GM19438 (cell line): Measurements from ENCODE around the gene PRKCH.

ENCODE experiments used
- ATAC-seq: cut with Tn5 transposase; IDR thresholded peaks from one replicate; pipeline ENCODE4 v1.9.1; 2021; ENCODE audit warnings: low read depth; ENCODE audit not compliant: unreplicated experiment

The PRKCH gene

DNA sequence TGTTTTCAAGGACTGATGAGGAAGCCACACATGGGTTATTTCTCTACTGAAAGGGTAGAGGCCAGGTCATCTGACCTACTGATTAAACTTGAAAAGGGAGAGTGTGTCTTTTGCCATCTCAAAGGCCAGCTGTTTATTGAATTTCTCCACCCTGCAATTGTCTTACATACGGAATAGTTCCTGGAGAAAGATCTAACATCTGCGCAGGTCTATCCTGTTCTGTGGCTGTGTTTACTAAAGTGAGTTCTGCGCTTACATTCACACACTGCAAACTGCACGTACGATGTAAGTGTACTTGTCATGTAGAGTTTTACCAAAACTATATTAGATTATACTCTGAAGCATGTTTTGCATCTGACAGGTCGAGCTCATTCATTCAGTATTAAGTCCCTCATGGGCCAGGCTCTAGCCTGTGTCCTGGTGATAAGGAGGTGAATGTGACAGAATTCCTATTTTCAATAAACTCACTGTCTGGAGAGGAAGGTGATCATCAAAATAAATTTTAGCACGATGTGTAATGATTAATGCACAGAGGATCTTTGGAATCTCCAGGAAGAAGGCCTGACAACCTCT, 96.6 kb downstream of the PRKCH start:
- ATAC-seq = no peak

GRCh38 chr14:61418746-61419145, 97.4 kb downstream of the PRKCH start:
- no peak for ATAC-seq

GRCh38 chr14:61419201-61419600, 97.8 kb downstream of the PRKCH start:
- ATAC-seq = no peak

GRCh38 chr14:61420326-61420725, 98.9 kb downstream of the PRKCH start:
- no peak for ATAC-seq

- no peak for ATAC-seq
Observed at GRCh38 chr14:61421212-61421923, 100.0 kb downstream of the PRKCH start.

- ATAC-seq = no peak
Observed at GRCh38 chr14:61426048-61426447, 104.7 kb downstream of the PRKCH start.

DNA sequence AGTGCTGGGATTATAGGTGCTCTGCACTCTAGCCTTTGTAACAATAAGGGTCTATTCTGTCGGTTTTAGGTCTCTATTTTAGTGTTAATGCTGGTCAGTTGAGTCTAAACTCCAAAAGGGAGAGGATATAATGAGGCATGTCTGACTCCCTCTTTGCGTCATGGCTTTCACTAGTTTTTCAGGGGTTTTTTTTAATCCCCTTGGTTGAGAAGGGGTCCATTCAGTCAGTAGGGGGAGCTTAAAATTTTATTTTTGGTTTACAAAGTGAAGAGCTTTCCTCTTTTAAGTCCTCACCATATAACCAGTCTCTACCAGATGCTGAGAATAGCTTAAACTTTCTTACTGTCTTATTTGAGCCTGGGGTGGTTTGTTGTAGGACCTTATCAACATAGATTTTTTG, 106.9 kb downstream of the PRKCH start:
- ATAC-seq = no peak

GRCh38 chr14:61429316-61429715, 107.9 kb downstream of the PRKCH start:
- ATAC-seq = no peak

- ATAC-seq = no peak
Observed at GRCh38 chr14:61430066-61430757, 108.8 kb downstream of the PRKCH start.

GRCh38 chr14:61433169-61433568, 111.8 kb downstream of the PRKCH start:
- no peak for ATAC-seq

- ATAC-seq = no peak
Observed at GRCh38 chr14:61433828-61434227, 112.4 kb downstream of the PRKCH start.

GRCh38 chr14:61434311-61434710, 112.9 kb downstream of the PRKCH start:
- ATAC-seq = no peak

DNA sequence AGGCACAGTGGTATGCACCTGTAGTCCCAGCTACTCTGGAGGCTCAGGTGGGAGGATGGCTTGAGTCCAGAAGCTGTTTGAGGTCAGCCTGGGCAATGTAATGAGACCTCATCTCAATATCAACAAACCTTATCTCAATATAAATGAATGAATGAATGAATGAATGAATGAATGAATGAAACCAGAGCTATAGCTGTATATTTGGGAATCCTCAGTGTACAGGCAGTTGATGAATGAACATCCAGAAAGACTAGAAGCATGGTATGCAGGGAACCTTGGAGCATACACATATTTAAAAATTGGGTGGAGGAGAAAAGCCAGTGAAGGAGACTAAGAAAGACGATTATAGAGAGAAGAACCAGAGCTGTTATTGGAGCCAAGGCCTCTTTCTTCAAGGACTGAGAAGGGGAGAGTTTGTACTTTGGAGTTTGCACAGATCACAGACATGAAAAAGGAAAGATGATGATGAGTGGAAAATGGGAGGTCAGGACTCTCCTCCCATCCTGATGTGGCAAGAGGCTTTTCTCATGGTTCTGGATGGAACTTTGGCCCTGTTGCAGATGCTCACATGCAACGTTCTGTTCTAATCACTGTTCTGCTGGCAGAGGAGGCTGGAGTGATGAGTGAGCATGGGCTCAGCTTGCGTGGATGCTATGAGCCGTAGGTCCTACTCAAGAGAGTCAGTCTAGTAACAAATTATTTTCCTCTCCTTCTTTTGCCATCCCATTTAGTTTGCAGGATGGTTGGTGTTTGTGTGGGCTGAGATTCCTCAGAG, 114.4 kb downstream of the PRKCH start:
- ATAC-seq = no peak

DNA sequence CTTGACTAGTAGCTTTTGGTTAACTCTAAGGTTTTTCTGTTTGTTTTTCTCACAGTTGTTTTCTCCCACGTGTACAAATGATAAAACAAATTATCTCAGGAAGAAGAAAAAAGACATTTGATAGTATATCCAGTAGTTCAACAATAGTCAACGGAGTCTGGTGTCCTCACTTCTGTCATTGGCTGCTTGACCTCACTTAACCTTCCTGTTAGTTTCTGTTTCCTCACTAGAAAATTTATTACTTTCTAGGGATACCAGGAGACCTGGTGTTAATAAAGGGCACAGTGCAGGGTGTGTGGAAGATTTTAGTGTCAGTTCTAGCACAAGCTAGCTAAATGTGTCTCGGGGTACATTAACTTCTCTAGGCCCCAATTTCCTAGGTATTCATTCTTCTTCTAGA, 116.0 kb downstream of the PRKCH start:
- ATAC-seq = no peak

- no peak for ATAC-seq
Observed at GRCh38 chr14:61438036-61438435, 116.7 kb downstream of the PRKCH start.

GRCh38 chr14:61438497-61438859, 117.1 kb downstream of the PRKCH start:
- no peak for ATAC-seq

DNA sequence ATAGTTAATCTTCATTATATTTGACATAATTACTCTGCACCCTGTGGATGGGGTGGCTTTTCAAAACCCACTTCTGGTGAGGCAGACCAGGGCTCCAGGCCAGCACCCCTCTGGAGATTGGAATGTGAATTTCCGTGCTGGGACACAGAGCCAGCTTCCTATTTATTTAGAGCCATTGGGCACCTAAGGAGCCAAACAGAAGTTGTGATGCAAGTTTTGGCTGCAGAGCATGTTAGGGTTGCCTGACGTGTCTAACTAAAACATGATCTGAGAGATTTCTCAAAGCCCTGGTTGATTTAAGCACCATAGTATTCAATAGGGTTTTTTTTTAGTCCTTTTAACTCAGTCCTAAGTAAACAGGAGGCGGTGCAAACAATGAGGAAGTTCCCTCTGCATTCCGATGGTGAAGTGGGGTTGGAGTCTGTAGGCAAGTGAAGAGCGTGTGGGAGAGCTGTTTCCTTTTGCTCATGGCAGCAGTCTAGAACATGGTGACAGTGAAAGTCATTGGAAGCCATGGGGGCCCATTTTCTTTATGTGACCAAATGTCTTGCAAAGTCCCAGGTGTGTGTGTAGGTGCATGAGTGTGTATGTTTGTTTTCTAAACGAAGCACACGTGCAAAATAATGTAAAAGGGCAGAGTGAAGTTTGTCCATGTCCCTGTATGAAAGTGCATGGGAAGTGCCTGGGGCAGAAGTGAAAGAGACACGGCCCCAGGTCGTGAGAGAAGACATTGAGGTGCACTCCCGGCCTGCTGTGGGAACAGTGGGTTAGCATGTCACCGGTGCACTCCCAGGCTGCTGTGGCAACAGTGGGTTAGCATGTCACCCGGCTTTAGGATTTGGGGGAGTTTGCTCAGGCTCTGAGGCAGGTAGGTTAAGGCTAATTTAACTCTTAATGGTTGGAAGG, 117.7 kb downstream of the PRKCH start:
- ATAC-seq = no peak

DNA sequence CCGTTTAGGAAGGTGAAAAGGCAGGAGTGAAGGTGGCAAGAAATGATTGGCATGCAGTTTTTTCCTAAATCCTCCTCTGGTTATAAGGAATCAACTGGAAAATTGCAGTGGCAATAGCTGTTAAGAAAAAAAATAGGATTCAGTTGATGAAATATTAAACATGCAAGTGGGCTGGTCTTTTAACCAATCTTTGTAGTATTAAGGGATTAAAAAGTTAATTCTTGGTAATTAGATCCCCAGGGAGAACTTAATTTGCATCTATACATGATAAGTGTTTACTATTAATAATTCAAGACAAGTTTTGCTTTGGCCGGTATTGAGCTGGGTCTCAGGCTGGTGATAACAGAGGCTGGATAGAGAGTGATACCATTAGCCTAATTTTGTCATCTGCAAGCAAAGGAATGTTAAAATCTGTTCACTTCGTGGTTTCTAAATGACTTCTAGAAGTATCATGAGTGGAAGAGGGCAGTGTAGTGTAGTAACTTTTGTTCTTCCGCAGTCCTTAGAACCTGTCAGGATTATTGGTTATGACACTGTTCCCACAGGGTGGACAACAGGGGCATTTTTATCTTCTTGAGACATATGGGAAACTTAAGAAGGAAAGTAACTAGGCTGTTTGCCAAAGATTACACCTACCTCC, 118.5 kb downstream of the PRKCH start:
- no peak for ATAC-seq

DNA sequence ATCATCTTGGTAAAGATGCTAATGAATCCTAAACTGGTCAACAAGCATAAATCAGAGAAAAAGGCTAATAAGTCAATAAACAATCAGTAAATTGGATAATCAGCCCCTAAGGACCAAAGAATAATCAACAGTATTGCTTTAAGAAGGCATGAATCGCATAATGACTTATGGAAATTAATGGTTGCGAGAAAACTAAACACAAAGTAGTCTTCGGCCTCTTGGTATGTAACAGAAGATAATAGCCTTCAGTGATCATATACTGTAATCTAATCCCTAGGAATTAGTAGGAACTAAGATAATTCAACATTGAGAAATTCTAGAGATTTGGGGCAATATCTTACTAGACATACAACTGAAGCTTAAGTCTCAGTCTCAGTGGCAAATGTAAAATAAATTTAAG, 122.1 kb downstream of the PRKCH start:
- no peak for ATAC-seq
